Erythroblast (primary cell): Measurements from ENCODE around the gene TAGLN.

Experiments used
- GATA1 ChIP-seq: IDR thresholded peaks from 2 replicates; pipeline ENCODE4 v1.6.1; 2011; ENCODE audit warnings: low read depth, mild to moderate bottlenecking, control low read depth, low read length, moderate library complexity
- POLR2A ChIP-seq: IDR thresholded peaks from 2 replicates; pipeline ENCODE4 v1.6.1; 2011; ENCODE audit warnings: mild to moderate bottlenecking, low read length

GRCh38 chr11:117198613-117199012 is 557 bp upstream of the TAGLN start:
- no peak for TF ChIP-seq POLR2A
- TF ChIP-seq GATA1, result no peak
